Measurements from ENCODE around the gene RFK.
"Not testable (repeated sequence)": the region's sequence is repeated elsewhere in the genome, so short reads cannot be mapped to it uniquely, and the experiment has no call there.

The RFK gene

DNA sequence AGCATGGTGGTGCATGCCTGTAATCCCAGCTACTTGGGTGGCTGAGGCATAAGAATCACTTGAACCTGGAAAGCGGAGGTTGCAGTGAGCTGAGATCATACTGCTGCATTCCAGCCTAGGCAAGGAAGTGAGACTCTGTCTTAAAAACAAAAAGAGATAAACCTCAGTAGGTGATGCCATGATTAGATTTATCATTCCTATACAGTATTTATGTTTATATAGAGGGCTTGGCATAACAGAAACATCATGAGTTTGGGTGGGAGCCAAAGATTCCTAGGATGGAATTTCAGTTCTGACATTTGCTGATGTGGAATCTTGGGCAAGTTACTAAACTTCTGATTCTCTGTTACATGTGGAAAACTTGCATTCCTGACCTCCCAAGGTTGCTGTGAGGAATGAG is 22.3 kb downstream of the RFK start:
- no peak for DNase-seq (ENCODE audit: low read depth)
- no peak overlapping the region for H3K4me3 ChIP-seq (ENCODE audit: low read depth, low read length)
- TF ChIP-seq, protein P1, sequence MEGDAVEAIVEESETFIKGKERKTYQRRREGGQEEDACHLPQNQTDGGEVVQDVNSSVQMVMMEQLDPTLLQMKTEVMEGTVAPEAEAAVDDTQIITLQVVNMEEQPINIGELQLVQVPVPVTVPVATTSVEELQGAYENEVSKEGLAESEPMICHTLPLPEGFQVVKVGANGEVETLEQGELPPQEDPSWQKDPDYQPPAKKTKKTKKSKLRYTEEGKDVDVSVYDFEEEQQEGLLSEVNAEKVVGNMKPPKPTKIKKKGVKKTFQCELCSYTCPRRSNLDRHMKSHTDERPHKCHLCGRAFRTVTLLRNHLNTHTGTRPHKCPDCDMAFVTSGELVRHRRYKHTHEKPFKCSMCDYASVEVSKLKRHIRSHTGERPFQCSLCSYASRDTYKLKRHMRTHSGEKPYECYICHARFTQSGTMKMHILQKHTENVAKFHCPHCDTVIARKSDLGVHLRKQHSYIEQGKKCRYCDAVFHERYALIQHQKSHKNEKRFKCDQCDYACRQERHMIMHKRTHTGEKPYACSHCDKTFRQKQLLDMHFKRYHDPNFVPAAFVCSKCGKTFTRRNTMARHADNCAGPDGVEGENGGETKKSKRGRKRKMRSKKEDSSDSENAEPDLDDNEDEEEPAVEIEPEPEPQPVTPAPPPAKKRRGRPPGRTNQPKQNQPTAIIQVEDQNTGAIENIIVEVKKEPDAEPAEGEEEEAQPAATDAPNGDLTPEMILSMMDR (IDR thresholded peaks at IDR 0.05; ENCODE audit: low read depth, low read length), result no peak
- TF ChIP-seq, protein P2, sequence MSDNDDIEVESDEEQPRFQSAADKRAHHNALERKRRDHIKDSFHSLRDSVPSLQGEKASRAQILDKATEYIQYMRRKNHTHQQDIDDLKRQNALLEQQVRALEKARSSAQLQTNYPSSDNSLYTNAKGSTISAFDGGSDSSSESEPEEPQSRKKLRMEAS (IDR thresholded peaks at IDR 0.05; ENCODE audit: low read depth, low read length), result no peak
- TF ChIP-seq MYC (IDR thresholded peaks at IDR 0.05; ENCODE audit: low read depth, low read length) (no peak), POLR2A (IDR thresholded peaks at IDR 0.05; ENCODE audit: extremely low read depth, insufficient read length) (no peak)

DNA sequence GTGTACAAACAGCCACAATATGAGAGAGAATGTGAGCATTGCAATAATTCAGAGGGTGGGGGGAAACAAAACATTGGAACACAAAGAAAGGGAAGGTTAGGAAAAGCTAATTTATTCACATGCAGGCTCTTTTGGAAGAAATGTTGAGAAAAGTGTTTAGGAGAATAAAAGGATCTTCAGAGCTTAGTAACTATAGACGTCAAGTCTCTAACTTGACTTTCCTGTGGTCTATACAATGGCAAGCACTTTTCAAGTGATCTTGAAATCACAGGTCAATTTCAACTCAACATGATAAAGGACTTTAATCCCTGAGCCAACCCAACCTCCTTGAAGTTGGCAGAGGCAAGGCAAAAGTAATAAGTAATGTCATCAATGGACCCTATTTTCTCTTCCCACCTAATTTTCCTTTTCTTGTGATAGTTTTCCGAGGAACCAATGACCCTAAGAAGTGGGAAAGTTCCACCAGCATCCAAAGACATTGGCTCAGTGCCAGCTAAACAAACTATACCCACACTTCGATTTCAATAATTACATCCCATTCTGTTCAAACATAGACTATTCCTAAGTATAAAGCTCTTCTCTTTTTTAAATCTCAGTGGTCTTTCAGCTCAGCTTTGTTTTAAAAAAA is 23.7 kb downstream of the RFK start:
- no peak for DNase-seq (ENCODE audit: low read depth)
- no peak for TF ChIP-seq POLR2A (IDR thresholded peaks at IDR 0.05; ENCODE audit: extremely low read depth, insufficient read length)
- TF ChIP-seq, protein P1 (IDR thresholded peaks at IDR 0.05; ENCODE audit: low read depth, low read length), result no peak
- no peak for TF ChIP-seq MYC (IDR thresholded peaks at IDR 0.05; ENCODE audit: low read depth, low read length)
- TF ChIP-seq, protein P2 (IDR thresholded peaks at IDR 0.05; ENCODE audit: low read depth, low read length), result no peak
- H3K4me3 ChIP-seq (ENCODE audit: low read depth, low read length), result no peak overlapping the region

DNA sequence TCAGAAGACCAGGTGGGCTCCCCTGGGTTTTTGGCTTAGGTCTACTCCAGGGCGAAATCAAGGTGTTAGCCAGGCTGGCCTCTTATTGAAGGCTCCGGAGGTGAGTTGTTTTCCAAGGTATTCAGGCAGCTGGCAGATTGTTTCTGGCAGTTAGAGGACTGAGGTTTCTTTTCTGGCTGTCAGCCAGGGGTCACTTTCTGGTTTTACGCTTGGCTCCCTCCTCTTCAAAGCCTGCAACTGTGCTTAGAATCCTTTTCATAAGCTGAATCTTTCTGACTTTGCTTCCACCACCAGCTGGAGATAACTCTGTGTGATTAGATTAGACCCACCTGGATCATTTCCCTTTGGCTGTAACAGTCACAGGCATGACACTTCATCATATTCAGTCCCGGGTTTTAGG is 24.6 kb downstream of the RFK start:
- TF ChIP-seq, protein P1 (IDR thresholded peaks at IDR 0.05; ENCODE audit: low read depth, low read length), result no peak
- TF ChIP-seq MYC (IDR thresholded peaks at IDR 0.05; ENCODE audit: low read depth, low read length), result no peak
- H3K4me3 ChIP-seq (ENCODE audit: low read depth, low read length), result no peak overlapping the region
- no peak for DNase-seq (ENCODE audit: low read depth)

DNA sequence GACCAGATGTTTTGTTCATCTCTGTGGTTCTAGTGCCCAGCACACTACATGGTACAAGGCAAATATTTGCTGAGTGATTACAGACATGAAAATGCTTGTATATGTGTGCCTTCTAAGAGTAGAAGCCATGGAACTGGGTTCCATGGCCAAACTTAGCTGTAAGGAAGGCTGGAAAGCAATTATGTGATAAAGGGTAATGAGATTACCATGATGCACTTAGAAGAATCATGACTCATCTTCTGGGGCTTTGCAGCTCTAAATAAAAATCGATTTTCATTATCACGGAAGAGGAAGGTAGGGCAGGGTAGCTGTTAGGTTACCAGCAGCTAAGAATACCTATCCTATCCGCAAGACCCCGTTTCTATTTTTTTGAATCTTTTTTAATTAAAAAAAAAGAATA is 28.0 kb downstream of the RFK start:
- DNase-seq (ENCODE audit: low read depth), result no peak
- no peak overlapping the region for H3K4me3 ChIP-seq (ENCODE audit: low read depth, low read length)
- TF ChIP-seq, protein P1 (IDR thresholded peaks at IDR 0.05; ENCODE audit: low read depth, low read length), result no peak
- no peak for TF ChIP-seq POLR2A (IDR thresholded peaks at IDR 0.05; ENCODE audit: extremely low read depth, insufficient read length)
- TF ChIP-seq, protein P2 (IDR thresholded peaks at IDR 0.05; ENCODE audit: low read depth, low read length), result no peak

DNA sequence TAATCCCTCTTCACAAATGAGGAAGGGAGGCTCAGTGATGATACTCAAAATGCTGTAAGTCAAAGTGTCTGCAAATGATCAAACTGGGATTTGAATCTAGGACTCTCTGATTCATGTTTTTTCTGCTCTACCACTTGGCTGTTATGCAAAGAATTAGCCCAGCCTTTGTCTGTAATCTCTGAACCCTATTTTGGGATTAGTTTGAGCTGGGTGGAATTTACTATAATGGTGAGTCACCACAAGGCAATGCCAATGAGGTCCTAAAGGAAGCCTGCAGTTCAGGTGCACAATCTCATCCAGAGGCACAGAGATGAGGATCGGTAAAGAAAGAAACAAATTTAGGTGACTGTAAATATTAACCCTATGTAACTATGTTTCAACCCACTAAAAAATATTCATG is 29.2 kb downstream of the RFK start:
- DNase-seq (ENCODE audit: low read depth), result no peak
- TF ChIP-seq MYC (IDR thresholded peaks at IDR 0.05; ENCODE audit: low read depth, low read length), result no peak
- TF ChIP-seq, protein P1 (IDR thresholded peaks at IDR 0.05; ENCODE audit: low read depth, low read length), result no peak
- no peak for TF ChIP-seq POLR2A (IDR thresholded peaks at IDR 0.05; ENCODE audit: extremely low read depth, insufficient read length)
- TF ChIP-seq, protein P2 (IDR thresholded peaks at IDR 0.05; ENCODE audit: low read depth, low read length), result no peak
- H3K4me3 ChIP-seq (ENCODE audit: low read depth, low read length), result no peak overlapping the region

DNA sequence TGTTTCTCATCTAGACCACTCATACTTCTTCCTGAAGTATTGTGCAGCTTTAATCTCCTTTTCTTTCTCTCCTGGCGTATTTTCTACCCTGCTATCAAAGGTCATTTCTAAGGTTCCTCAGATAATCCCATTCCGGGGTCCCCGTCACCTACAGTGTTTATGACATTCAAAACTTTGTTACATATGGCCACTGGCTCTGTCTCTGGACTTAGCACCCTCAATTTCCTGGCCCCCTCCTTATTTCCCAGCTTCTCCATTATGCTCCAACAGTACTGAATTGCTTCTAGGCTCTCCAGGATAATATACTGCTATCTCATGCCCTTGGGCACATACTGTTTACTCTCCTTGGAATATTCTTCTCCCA is 31.2 kb downstream of the RFK start:
- TF ChIP-seq, protein P2 (IDR thresholded peaks at IDR 0.05; ENCODE audit: low read depth, low read length), result no peak
- TF ChIP-seq, protein P1 (IDR thresholded peaks at IDR 0.05; ENCODE audit: low read depth, low read length), result no peak
- TF ChIP-seq MYC (IDR thresholded peaks at IDR 0.05; ENCODE audit: low read depth, low read length) (no peak), POLR2A (IDR thresholded peaks at IDR 0.05; ENCODE audit: extremely low read depth, insufficient read length) (no peak)
- DNase-seq (ENCODE audit: low read depth), result no peak
- no peak overlapping the region for H3K4me3 ChIP-seq (ENCODE audit: low read depth, low read length)

DNA sequence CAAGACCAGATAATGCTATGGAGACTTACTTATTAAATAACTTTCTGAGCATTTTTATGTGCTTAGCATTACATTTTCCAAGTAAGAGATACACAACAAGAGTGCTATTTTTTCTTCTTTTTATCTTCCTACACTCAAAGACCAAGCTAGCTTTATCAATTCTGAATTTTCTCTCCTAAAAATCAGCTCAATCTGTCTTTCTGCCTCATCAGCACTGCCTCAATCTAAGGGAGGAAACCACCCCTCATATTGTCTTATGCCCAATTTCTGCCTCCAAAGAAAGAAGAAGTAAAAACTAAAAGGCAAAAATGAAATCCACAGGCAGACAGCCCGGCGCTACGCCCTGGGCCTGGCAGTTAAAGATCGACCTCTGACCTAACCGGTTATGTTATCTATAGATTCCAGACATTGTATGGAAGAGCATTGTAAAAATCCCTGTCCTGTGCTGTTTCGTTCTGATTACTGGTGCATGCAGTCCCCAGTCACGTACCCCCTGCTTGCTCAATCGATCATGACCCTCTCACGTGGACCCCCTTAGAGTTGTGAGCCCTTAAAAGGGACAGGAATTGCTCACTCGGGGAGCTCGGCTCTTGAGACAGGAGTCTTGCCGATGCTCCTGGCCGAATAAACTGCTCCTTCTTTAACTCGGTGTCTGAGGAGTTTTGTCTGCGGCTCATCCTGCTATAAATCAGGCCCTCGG is 31.7 kb downstream of the RFK start:
- not testable (repeated sequence) for H3K4me3 ChIP-seq (ENCODE audit: low read depth, low read length); DNase-seq (ENCODE audit: low read depth)
